Measurements from ENCODE around the gene SAA2. TPM values are rescaled to one million over a fixed set of nuclear protein-coding genes. Genes with fewer than 3 reads are reported as not detected.
"Not testable (repeated sequence)": the region's sequence is repeated elsewhere in the genome, so short reads cannot be mapped to it uniquely, and the experiment has no call there.

Gene SAA2
- total RNA-seq, 1 experiment from 2014 or later, result not detected

GRCh38 chr11:18246379-18247190, 1.9 kb downstream of the SAA2 start:
- H2AK5ac ChIP-seq (ENCODE audit: insufficient read length, low read length); H3K23me2 ChIP-seq (ENCODE audit: insufficient read length, low read depth, low read length, poor library complexity, severe bottlenecking); H4K91ac ChIP-seq (ENCODE audit: insufficient read length, low read depth, low read length); H3K4me3 Mint-ChIP-seq; H3K18ac ChIP-seq (ENCODE audit: insufficient read length, low read depth, low read length); H3T11ph ChIP-seq (ENCODE audit: low read length); H3K4me1 ChIP-seq (ENCODE audit: insufficient read depth, low read length); H3K4ac ChIP-seq (ENCODE audit: low read depth, low read length); H3K27me3 ChIP-seq (ENCODE audit: insufficient read depth, low read length); H3K23ac ChIP-seq (ENCODE audit: insufficient read length, low read depth, low read length); H2BK12ac ChIP-seq (ENCODE audit: insufficient read length, low read depth, low read length); H3K56ac ChIP-seq (ENCODE audit: insufficient read length, low read depth, low read length); H2AFZ ChIP-seq (ENCODE audit: low read length); H3K14ac ChIP-seq (ENCODE audit: insufficient read depth, low read length); H3K27ac ChIP-seq (ENCODE audit: insufficient read length, low read depth, low read length); H2BK120ac ChIP-seq (ENCODE audit: low read depth, low read length, poor library complexity, severe bottlenecking); H3K4me2 ChIP-seq (ENCODE audit: insufficient read depth, insufficient read length, low read length); H3K27ac Mint-ChIP-seq; H3K79me1 ChIP-seq (ENCODE audit: insufficient read depth, low read depth, low read length, poor library complexity, severe bottlenecking); H4K20me1 ChIP-seq (ENCODE audit: control insufficient read depth, insufficient read depth, insufficient read length); H3K36me3 Mint-ChIP-seq (ENCODE audit: insufficient read depth in 1 of 3, low read depth in 3 of 3); H4K8ac ChIP-seq (replicated peaks; ENCODE audit: insufficient read length, low read depth, low read length); H3K79me2 ChIP-seq (ENCODE audit: insufficient read depth, low read length); H3K27me3 Mint-ChIP-seq (ENCODE audit: low read depth); DNase-seq; H3K9me3 ChIP-seq (ENCODE audit: control insufficient read depth, low read depth, low read length); H3K9ac ChIP-seq (ENCODE audit: extremely low read depth, insufficient read length, low read length); H4K5ac ChIP-seq (ENCODE audit: insufficient read length, low read depth, low read length); H2BK5ac ChIP-seq (ENCODE audit: insufficient read length, low read length); H2BK20ac ChIP-seq (ENCODE audit: low read depth, low read length, poor library complexity, severe bottlenecking); H3K4me1 Mint-ChIP-seq; H2BK15ac ChIP-seq (ENCODE audit: low read depth, low read length): not testable (repeated sequence)
- peaks cover 6 to 13% of the 10 kb centered on the region in 2 experiments for H3K9me3 Mint-ChIP-seq
- no CpG with 5 or more reads among the region's 11 CpGs for WGBS (ENCODE audit: extremely low coverage, insufficient read length, low lambda C conversion rate)

All from H9 (cell line).